ENCODE results near the gene KRT78. TPM values are rescaled to one million over a fixed set of nuclear protein-coding genes. Genes with fewer than 3 reads are reported as not detected.
"Not testable (repeated sequence)": the region's sequence is repeated elsewhere in the genome, so short reads cannot be mapped to it uniquely, and the experiment has no call there.

The KRT78 gene
- total RNA-seq, 2 experiments from 2014 or later: not detected

- no peaks in the 10 kb centered on the region for H3K36me3 Mint-ChIP-seq (ENCODE audit: low read depth)
- CTCF ChIA-PET: interaction anchor here (0.6 to 3.0 kb wide), 2 partner anchors 14 to 83 kb away, joined by 5 to 7 read pairs; no protein-coding TSS in a partner anchor
Measured at GRCh38 chr12:52796839-52797528, 51.8 kb downstream of the KRT78 start.

GRCh38 chr12:52796429-52796794 is 52.4 kb downstream of the KRT78 start:
- no peaks in the 10 kb centered on the region for H3K36me3 Mint-ChIP-seq (ENCODE audit: low read depth)
- peaks cover 3% of the 10 kb centered on the region for H3K4me1 Mint-ChIP-seq
- no peaks in the 10 kb centered on the region for H3K9me3 Mint-ChIP-seq
- no peak overlapping the region for H3K27ac Mint-ChIP-seq
- no peak for DNase-seq
- POLR2A ChIA-PET: no interaction called here
- CTCF ChIA-PET: interaction anchor here (3.0 kb wide), 1 partner anchor 83 kb away, joined by 7 read pairs; no protein-coding TSS in a partner anchor
- no peak overlapping the region for H3K4me3 Mint-ChIP-seq
- H3K27me3 Mint-ChIP-seq: peaks cover 7% of the 10 kb centered on the region

More at GRCh38 chr12:52796839-52797528, 51.8 kb downstream of the KRT78 start:
- no peak for DNase-seq
- no peak overlapping the region for H3K4me3 Mint-ChIP-seq
- POLR2A ChIA-PET: no interaction called here
- no peaks in the 10 kb centered on the region for H3K9me3 Mint-ChIP-seq
- no peak overlapping the region for H3K27ac Mint-ChIP-seq
- H3K27me3 Mint-ChIP-seq: peaks cover 3% of the 10 kb centered on the region
- peaks cover 3% of the 10 kb centered on the region for H3K4me1 Mint-ChIP-seq

- POLR2A ChIA-PET: no interaction called here
- no peaks in the 10 kb centered on the region for H3K9me3 Mint-ChIP-seq
- H3K27me3 Mint-ChIP-seq: peaks cover 8% of the 10 kb centered on the region
- CTCF ChIA-PET: interaction anchor here (3.0 kb wide), 1 partner anchor 84 kb away, joined by 7 read pairs; no protein-coding TSS in a partner anchor
- no peak within 1 kb of the TSS for H3K4me3 Mint-ChIP-seq
- H3K36me3 Mint-ChIP-seq (ENCODE audit: low read depth): no peaks in the 10 kb centered on the region
- peaks cover 3% of the 10 kb centered on the region for H3K4me1 Mint-ChIP-seq
- DNase-seq: no peak
- no peak within 1 kb of the TSS for H3K27ac Mint-ChIP-seq
Measured at GRCh38 chr12:52795694-52796428, 52.9 kb downstream of the KRT78 start, which contains the start of gene KRT3. KRT3 (minus strand) TSS chr12:52796117; CDS start chr12:52796042, 75 bp downstream.

- H3K27me3 Mint-ChIP-seq: peaks cover 13% of the 10 kb centered on the region
- DNase-seq; H3K9me3 Mint-ChIP-seq; H3K36me3 Mint-ChIP-seq (ENCODE audit: low read depth); H3K4me1 Mint-ChIP-seq; POLR2A ChIA-PET; H3K4me3 Mint-ChIP-seq; H3K27ac Mint-ChIP-seq: not testable (repeated sequence)
- CTCF ChIA-PET: interaction anchor here (3.0 kb wide), 1 partner anchor 84 kb away, joined by 7 read pairs; no protein-coding TSS in a partner anchor
Measured at GRCh38 chr12:52795332-52795674, 53.5 kb downstream of the KRT78 start.

- H3K27ac Mint-ChIP-seq: no peak overlapping the region
- peaks cover 18% of the 10 kb centered on the region for H3K27me3 Mint-ChIP-seq
- ChIA-PET CTCF (interaction anchor here (3.0 kb wide), 1 partner anchor 85 kb away, joined by 7 read pairs; no protein-coding TSS in a partner anchor), POLR2A (no interaction called here)
- H3K36me3 Mint-ChIP-seq (ENCODE audit: low read depth): no peaks in the 10 kb centered on the region
- DNase-seq: no peak
- no peak overlapping the region for H3K4me3 Mint-ChIP-seq
- no peaks in the 10 kb centered on the region for H3K9me3 Mint-ChIP-seq
- H3K4me1 Mint-ChIP-seq: peaks cover 3% of the 10 kb centered on the region
Measured at GRCh38 chr12:52794479-52795331, 54.1 kb downstream of the KRT78 start.

- H3K4me3 Mint-ChIP-seq: no peak overlapping the region
- H3K27me3 Mint-ChIP-seq: peaks cover 32% of the 10 kb centered on the region
- no peaks in the 10 kb centered on the region for H3K9me3 Mint-ChIP-seq
- no peak for DNase-seq
- ChIA-PET POLR2A (no interaction called here), CTCF (no interaction called here)
- peaks cover 3% of the 10 kb centered on the region for H3K4me1 Mint-ChIP-seq
- H3K27ac Mint-ChIP-seq: no peak overlapping the region
- no peaks in the 10 kb centered on the region for H3K36me3 Mint-ChIP-seq (ENCODE audit: low read depth)
Measured at GRCh38 chr12:52792185-52793029, 56.4 kb downstream of the KRT78 start.

GRCh38 chr12:52791271-52792184 is 57.3 kb downstream of the KRT78 start:
- DNase-seq: no peak
- no peak overlapping the region for H3K27ac Mint-ChIP-seq
- peaks cover 3% of the 10 kb centered on the region for H3K4me1 Mint-ChIP-seq
- peaks cover 32% of the 10 kb centered on the region for H3K27me3 Mint-ChIP-seq
- ChIA-PET POLR2A (no interaction called here), CTCF (no interaction called here)
- no peak overlapping the region for H3K4me3 Mint-ChIP-seq
- H3K36me3 Mint-ChIP-seq (ENCODE audit: low read depth): no peaks in the 10 kb centered on the region
- H3K9me3 Mint-ChIP-seq: no peaks in the 10 kb centered on the region

- POLR2A ChIA-PET: no interaction called here
- Mint-ChIP-seq H3K4me3 (no peak overlapping the region), H3K27me3 (peaks cover 34% of the 10 kb centered on the region), H3K36me3 (ENCODE audit: low read depth) (no peaks in the 10 kb centered on the region), H3K9me3 (no peaks in the 10 kb centered on the region), H3K4me1 (peaks cover 3% of the 10 kb centered on the region), H3K27ac (no peak overlapping the region)
- DNase-seq: no peak
- CTCF ChIA-PET: no interaction called here
Measured at GRCh38 chr12:52790427-52791270, 58.1 kb downstream of the KRT78 start.

GRCh38 chr12:52789637-52790426 is 59.0 kb downstream of the KRT78 start:
- H3K4me3 Mint-ChIP-seq: no peak overlapping the region
- H3K9me3 Mint-ChIP-seq: no peaks in the 10 kb centered on the region
- no peaks in the 10 kb centered on the region for H3K36me3 Mint-ChIP-seq (ENCODE audit: low read depth)
- POLR2A ChIA-PET: no interaction called here
- H3K27me3 Mint-ChIP-seq: peaks cover 40% of the 10 kb centered on the region
- DNase-seq: no peak
- H3K27ac Mint-ChIP-seq: no peak overlapping the region
- H3K4me1 Mint-ChIP-seq: peaks cover 3% of the 10 kb centered on the region
- CTCF ChIA-PET: no interaction called here

GRCh38 chr12:52788876-52789636 is 59.7 kb downstream of the KRT78 start:
- no peak overlapping the region for H3K4me3 Mint-ChIP-seq
- no peak for DNase-seq
- no peak overlapping the region for H3K27ac Mint-ChIP-seq
- H3K4me1 Mint-ChIP-seq: no peaks in the 10 kb centered on the region
- no peaks in the 10 kb centered on the region for H3K9me3 Mint-ChIP-seq
- no peaks in the 10 kb centered on the region for H3K36me3 Mint-ChIP-seq (ENCODE audit: low read depth)
- peaks cover 42% of the 10 kb centered on the region for H3K27me3 Mint-ChIP-seq
- ChIA-PET POLR2A (no interaction called here), CTCF (no interaction called here)

Measured in activated CD4-positive, alpha-beta memory T cell treated with anti-CD3 and anti-CD28 coated beads, Interleukin-2, amount 10 ng/mL, durations not matched to agents 7 days and 5 days (primary cell).